Prostate gland (tissue), 2 donors: Measurements from ENCODE around the gene ROR1. TPM values are rescaled to one million over a fixed set of nuclear protein-coding genes. Genes with fewer than 3 reads are reported as not detected.

Experiments
- DNase-seq: peaks from one replicate; pipeline ENCODE4 v3.0.0-alpha.2; 2019; ENCODE audit warnings: low spot score
- H3K27ac ChIP-seq, 2 donors: fragments of 200-600 bp; sonication (generic); 2 replicates each; pipeline ENCODE4 v1.5.1; 2017 to 2019
- H3K27me3 ChIP-seq: fragments of 200-600 bp; sonication (generic); replicated peaks from 2 replicates; pipeline ENCODE4 v1.5.1; 2019; ENCODE audit not compliant: insufficient read depth
- H3K36me3 ChIP-seq, 2 donors: fragments of 200-600 bp; sonication (generic); 1 replicate in 1 of 2; 2 replicates in 1 of 2; pipeline versions ENCODE4 v1.5.1 to v1.8.1; 2017 to 2019
- H3K4me1 ChIP-seq: fragments of 200-600 bp; sonication (generic); replicated peaks from 2 replicates; pipeline ENCODE4 v1.5.1; 2019
- H3K4me3 ChIP-seq, 2 donors: fragments of 200-600 bp; sonication (generic); 2 replicates each; pipeline ENCODE4 v1.5.1; 2017 to 2019
- H3K9me3 ChIP-seq: fragments of 200-600 bp; sonication (generic); 2 replicates; pipeline ENCODE4 v1.5.1; 2017
- POLR2A ChIP-seq: fragments of 450-650 bp; IDR thresholded peaks from one replicate; pipeline ENCODE4 v1.6.1; 2016; ENCODE audit warnings: antibody characterized with exemption, mild to moderate bottlenecking
- POLR2AphosphoS5 ChIP-seq: sonication (generic); formaldehyde crosslinking; IDR thresholded peaks from one replicate; pipeline ENCODE4 v1.6.1; 2017; ENCODE audit warnings: antibody characterized with exemption
- WGBS: methylation state at CpG from one replicate; pipeline ENCODE4 v1.1.5; 2018; 5-methylcytosine and 5-hydroxymethylcytosine counted together
- intact Hi-C: fragments of 100-400 bp; cut with DNase I; formaldehyde crosslinking; loops from one replicate; pipeline ENCODE4 v1.14.2; 2022
- total RNA-seq, 2 donors: library from RNA; depleted of rRNA; stranded (reverse); fragments of >200 nt; gene quantifications; one replicate each; pipeline ENCODE4 v1.1.0, GENCODE V29; 2016
- TF ChIP-seq, protein P1 (sequence below), 4 experiments: fragments of 200-600 bp in 2 of 4; fragments of 450-650 bp in 2 of 4; sonication (generic) in 2 of 4; IDR thresholded peaks; 1 replicate in 3 of 4; 2 replicates in 1 of 4; pipeline ENCODE4 v1.5.1; 2016 to 2019; ENCODE audit warnings: antibody characterized with exemption in 4 of 4, mild to moderate bottlenecking in 2 of 4, moderate library complexity in 2 of 4

The ROR1 gene
- total RNA-seq, 2 donors from 2014 or later = 7.3 to 11.1 TPM

DNA sequence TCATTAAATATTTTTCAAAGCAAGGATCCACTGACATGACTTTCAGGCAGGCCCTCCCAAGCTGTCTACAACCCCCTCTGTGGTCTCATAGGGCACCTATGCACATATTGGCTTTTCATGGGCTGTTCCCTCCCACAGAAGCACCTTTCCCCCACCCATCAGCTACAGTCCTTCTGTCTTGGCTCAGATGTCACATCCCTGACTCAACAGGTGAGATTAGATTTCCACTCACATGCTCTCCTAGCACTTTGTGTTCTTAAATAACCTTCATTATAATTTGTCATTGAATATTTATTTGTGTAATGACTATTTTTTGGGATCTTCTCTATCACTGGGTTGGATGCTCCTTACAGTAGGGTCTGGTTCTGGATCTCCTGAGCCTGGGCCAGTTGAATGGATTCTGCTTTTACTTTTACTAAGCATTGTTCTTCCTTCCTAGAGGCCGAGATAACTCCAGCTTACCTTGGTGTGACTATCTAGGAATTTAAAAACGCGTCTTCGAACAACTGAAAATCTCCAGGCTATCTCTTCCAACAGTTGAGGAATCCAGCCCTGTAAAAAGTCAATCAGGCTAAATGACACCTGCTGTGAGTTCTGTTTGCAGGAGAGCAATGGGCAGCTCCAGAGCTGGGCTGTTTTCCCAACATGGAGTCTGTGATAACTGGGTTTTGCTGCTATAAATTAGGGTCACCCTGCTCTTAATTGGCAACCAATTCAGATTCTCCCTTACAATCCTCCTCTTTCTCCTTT lies 16.2 kb downstream of the ROR1 start:
- DNase-seq = no peak
- Histone ChIP-seq H3K9me3 (no peaks in the 10 kb centered on the region), H3K4me1 (no peaks in the 10 kb centered on the region), H3K27me3 (no peaks in the 10 kb centered on the region), H3K36me3 (no peaks in the 10 kb centered on the region), H3K4me3 (no peak overlapping the region), H3K27ac (no peak overlapping the region)
- TF ChIP-seq, protein P1, sequence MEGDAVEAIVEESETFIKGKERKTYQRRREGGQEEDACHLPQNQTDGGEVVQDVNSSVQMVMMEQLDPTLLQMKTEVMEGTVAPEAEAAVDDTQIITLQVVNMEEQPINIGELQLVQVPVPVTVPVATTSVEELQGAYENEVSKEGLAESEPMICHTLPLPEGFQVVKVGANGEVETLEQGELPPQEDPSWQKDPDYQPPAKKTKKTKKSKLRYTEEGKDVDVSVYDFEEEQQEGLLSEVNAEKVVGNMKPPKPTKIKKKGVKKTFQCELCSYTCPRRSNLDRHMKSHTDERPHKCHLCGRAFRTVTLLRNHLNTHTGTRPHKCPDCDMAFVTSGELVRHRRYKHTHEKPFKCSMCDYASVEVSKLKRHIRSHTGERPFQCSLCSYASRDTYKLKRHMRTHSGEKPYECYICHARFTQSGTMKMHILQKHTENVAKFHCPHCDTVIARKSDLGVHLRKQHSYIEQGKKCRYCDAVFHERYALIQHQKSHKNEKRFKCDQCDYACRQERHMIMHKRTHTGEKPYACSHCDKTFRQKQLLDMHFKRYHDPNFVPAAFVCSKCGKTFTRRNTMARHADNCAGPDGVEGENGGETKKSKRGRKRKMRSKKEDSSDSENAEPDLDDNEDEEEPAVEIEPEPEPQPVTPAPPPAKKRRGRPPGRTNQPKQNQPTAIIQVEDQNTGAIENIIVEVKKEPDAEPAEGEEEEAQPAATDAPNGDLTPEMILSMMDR (IDR thresholded peaks at IDR 0.05) = no peak
- TF ChIP-seq POLR2AphosphoS5 (no peak), POLR2A (no peak)
- intact Hi-C loops = no loop called here
- 89% methylated on average over 4 of the region's 4 CpGs for WGBS

DNA sequence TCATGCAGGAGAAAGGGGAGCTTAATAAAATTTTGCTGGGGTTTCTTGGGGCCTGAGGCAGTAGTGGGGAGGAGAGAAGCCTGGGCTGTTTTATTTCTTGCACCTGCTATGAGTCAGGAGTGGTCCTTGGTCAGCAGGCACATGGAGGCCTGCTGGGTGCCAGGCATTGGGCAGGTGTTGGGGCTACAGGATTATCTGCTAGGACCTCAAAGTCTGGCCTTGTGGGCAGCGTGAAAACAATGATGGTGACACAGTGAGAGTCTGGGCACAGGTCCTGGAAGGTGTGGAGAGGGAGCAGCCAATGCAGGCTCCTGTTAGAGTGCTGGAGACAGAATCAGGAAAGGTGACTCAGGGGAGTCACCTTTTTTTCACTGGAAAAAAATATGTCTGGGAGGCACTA lies 17.2 kb downstream of the ROR1 start:
- H3K4me1 ChIP-seq = no peaks in the 10 kb centered on the region
- H3K4me3 ChIP-seq = no peak overlapping the region
- intact Hi-C loops = no loop called here
- H3K36me3 ChIP-seq = no peaks in the 10 kb centered on the region
- H3K27me3 ChIP-seq = no peaks in the 10 kb centered on the region
- 58% methylated on average over 1 of the region's 1 CpG for WGBS
- no peak for TF ChIP-seq POLR2AphosphoS5
- TF ChIP-seq, protein P1 (IDR thresholded peaks at IDR 0.05) = no peak
- no peak for TF ChIP-seq POLR2A
- H3K9me3 ChIP-seq = no peaks in the 10 kb centered on the region
- no peak overlapping the region for H3K27ac ChIP-seq
- no peak for DNase-seq

DNA sequence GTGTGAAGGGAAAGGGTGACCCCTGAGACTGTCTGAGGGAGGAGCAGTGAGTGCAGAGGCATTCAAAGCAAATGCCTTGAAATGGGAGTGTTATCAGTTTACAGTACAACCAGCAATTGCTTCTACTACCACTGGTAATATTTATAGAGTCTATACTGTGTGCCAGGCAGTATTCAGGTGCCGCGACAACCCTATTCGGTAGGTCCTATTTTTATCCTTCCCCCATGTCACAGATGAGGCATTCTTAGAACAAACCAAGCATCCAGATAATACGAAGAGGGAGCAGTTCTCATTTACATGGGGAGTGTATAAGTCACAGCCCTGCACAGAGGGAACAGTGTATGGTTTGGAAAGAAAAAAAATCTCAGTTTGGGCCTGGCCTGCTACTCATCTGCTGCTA lies 18.3 kb downstream of the ROR1 start:
- no peaks in the 10 kb centered on the region for H3K36me3 ChIP-seq
- 82% methylated on average over 4 of the region's 4 CpGs for WGBS
- H3K4me3 ChIP-seq = no peak overlapping the region
- H3K9me3 ChIP-seq = no peaks in the 10 kb centered on the region
- H3K4me1 ChIP-seq = no peaks in the 10 kb centered on the region
- no peak for DNase-seq
- H3K27ac ChIP-seq = no peak overlapping the region
- TF ChIP-seq, protein P1 (IDR thresholded peaks at IDR 0.05) = no peak
- TF ChIP-seq POLR2A = no peak
- TF ChIP-seq POLR2AphosphoS5 = no peak
- H3K27me3 ChIP-seq = no peaks in the 10 kb centered on the region
- intact Hi-C loops = no loop called here

DNA sequence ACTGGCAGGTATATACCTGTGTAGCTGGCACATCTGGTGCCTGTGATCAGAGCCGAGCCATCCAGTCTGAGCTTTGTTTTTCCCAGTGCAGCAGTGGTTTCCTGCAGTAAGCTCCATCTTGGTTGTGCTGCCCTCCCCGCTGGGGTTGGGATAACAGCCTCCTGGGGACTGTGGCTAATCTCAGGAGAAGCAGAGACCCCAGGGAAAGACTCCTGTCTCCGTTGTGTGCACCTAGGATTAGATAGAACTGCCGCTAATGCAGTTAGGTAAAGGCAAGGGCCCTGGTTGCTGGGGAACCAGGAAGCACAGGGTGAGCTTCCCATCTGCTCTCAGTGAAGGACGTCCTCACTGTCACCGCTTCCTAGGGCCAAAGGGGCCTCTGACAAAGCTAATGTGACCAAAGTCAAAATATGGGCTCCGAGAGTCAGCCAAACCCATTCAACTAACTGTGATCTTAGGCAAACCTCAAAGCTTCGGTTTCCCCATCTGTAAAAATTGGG lies 20.0 kb downstream of the ROR1 start:
- Histone ChIP-seq H3K4me3 (no peak overlapping the region), H3K4me1 (no peaks in the 10 kb centered on the region), H3K36me3 (no peaks in the 10 kb centered on the region), H3K27me3 (no peaks in the 10 kb centered on the region), H3K27ac (no peak overlapping the region), H3K9me3 (no peaks in the 10 kb centered on the region)
- DNase-seq = no peak
- TF ChIP-seq POLR2A (no peak), POLR2AphosphoS5 (no peak)
- TF ChIP-seq, protein P1 (IDR thresholded peaks at IDR 0.05) = no peak
- intact Hi-C loops = no loop called here
- 87% methylated on average over 8 of the region's 8 CpGs for WGBS

DNA sequence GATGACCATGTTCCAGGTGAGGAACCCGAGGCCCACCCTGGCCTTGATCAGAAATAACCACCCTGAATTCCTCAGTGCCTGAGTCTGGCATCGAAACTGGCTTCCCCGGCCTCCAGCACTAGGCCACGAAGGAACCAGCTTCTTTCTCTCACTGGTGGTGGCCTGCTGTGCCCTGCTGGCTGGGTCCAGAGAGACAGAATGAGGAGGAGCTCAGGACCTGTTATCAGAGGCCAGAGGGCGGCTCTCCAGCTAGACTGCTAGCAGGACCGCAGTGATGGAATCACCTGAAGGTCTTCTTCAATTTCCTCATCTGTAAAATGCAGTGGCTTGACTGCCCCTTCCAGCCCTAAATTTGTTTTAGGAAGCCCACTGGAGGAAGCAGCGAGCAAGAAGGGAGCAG lies 20.5 kb downstream of the ROR1 start:
- intact Hi-C loops = no loop called here
- DNase-seq = no peak
- H3K27me3 ChIP-seq = no peaks in the 10 kb centered on the region
- no peak overlapping the region for H3K4me3 ChIP-seq
- no peaks in the 10 kb centered on the region for H3K36me3 ChIP-seq
- H3K4me1 ChIP-seq = no peaks in the 10 kb centered on the region
- TF ChIP-seq POLR2A (no peak), POLR2AphosphoS5 (no peak)
- TF ChIP-seq, protein P1 (IDR thresholded peaks at IDR 0.05) = no peak
- H3K27ac ChIP-seq = no peak overlapping the region
- 99% methylated on average over 5 of the region's 7 CpGs for WGBS
- H3K9me3 ChIP-seq = no peaks in the 10 kb centered on the region
